HCT116 (cell line): ENCODE data around the gene ABCE1. TPM values are rescaled to one million over a fixed set of nuclear protein-coding genes. Genes with fewer than 3 reads are reported as not detected.

Source experiments
- ATAC-seq: fragments of 200-7000 bp; cut with Tn5 transposase; 2 replicates; pipeline ENCODE4 v1.9.1; 2020; ENCODE audit warnings: mild to moderate bottlenecking, moderate library complexity
- Bru-seq: library from RNA; stranded (reverse); fragments of 400-500 nt; gene quantifications from one replicate; lab custom pipeline; 2021; lab: Mats Ljungman, UMichigan
- BruChase-seq, 2 experiments: library from RNA; stranded (reverse); fragments of 400-500 nt; gene quantifications; one replicate each; lab custom pipeline; 2021; lab: Mats Ljungman, UMichigan
- BruUV-seq: library from RNA; stranded (reverse); fragments of 400-500 nt; replicated peaks from 2 replicates; lab custom pipeline; 2021; lab: Mats Ljungman, UMichigan
- CTCF ChIA-PET: fragments of 300-600 bp; sonication (Branson Sonifier 250); formaldehyde crosslinking; loops from one replicate; lab custom pipeline; 2021; ENCODE audit warnings: antibody characterized with exemption; lab: Charles Lee
- POLR2A ChIA-PET: fragments of 300-600, 350-600 bp; sonication (Branson Sonifier 250); formaldehyde crosslinking; loops from one replicate; lab custom pipeline; 2021; ENCODE audit warnings: antibody characterized with exemption; lab: Charles Lee
- RAD21 ChIA-PET, 2 experiments: fragments of 300-600 bp; sonication (Branson Sonifier 250); formaldehyde crosslinking; loops; one replicate each; lab custom pipeline; 2023; ENCODE audit warnings: low total read pairs in 2 of 2; ENCODE audit not compliant: uncharacterized antibody in 2 of 2, unreplicated experiment in 2 of 2, low non-redundant PET in 1 of 2; lab: Charles Lee
- DNase-seq: peaks from one replicate; pipeline ENCODE4 v3.0.0-alpha.2; 2010; ENCODE audit warnings: low read depth, low spot score
- H2AFZ ChIP-seq: fragments of 200-600 bp; shearing (Covaris generic), sonication (generic); 2 replicates; pipeline ENCODE4 v1.6.1; 2017; ENCODE audit warnings: low read depth, mixed run types, mixed read lengths, antibody characterized with exemption, low read length; ENCODE audit not compliant: poor library complexity, severe bottlenecking
- H3K27ac ChIP-seq: 2 replicates; pipeline ENCODE4 v1.5.1; 2012; ENCODE audit warnings: low read depth, low read length
- H3K27me3 ChIP-seq: fragments of 200-600 bp; sonication (generic); 2 replicates; pipeline ENCODE4 v1.6.1; 2016; ENCODE audit warnings: mixed run types, low read length, mixed read lengths; ENCODE audit not compliant: insufficient read depth
- H3K36me3 ChIP-seq, 2 experiments: fragments of 200-500 bp in 1 of 2; fragments of 200-600 bp in 1 of 2; sonication (Bioruptor generic) in 1 of 2; sonication (generic) in 1 of 2; 2 replicates each; pipeline versions ENCODE4 v1.5.1 to v1.6.1; 2014 to 2016; ENCODE audit warnings: low read length in 2 of 2, inconsistent platforms in 1 of 2, mixed read lengths in 1 of 2, mixed run types in 1 of 2; ENCODE audit not compliant: insufficient read depth in 2 of 2, control insufficient read depth in 1 of 2
- H3K4me1 ChIP-seq, 2 experiments: fragments of 200-600 bp in 1 of 2; sonication (generic) in 1 of 2; 2 replicates each; pipeline versions ENCODE4 v1.5.1 to v1.6.1; 2012 to 2017; ENCODE audit warnings: low read length in 2 of 2, inconsistent platforms in 1 of 2, mild to moderate bottlenecking in 1 of 2, mixed read lengths in 1 of 2, mixed run types in 1 of 2, moderate library complexity in 1 of 2; ENCODE audit not compliant: insufficient read depth in 2 of 2, control insufficient read depth in 1 of 2
- H3K4me2 ChIP-seq: fragments of 200-600 bp; sonication (generic); 2 replicates; pipeline ENCODE4 v1.6.1; 2017; ENCODE audit warnings: mixed run types, low read length, mixed read lengths
- H3K4me3 ChIP-seq, 2 experiments: fragments of 200-600 bp in 1 of 2; sonication (generic) in 1 of 2; replicated peaks in 1 of 2; 2 replicates each; pipeline ENCODE4 v1.5.1; 2011 to 2016; ENCODE audit warnings: low read length in 2 of 2, control low read depth in 1 of 2, low read depth in 1 of 2, mild to moderate bottlenecking in 1 of 2, mixed read lengths in 1 of 2, mixed run types in 1 of 2
- H3K79me2 ChIP-seq: fragments of 200-600 bp; sonication (generic); 2 replicates; pipeline ENCODE4 v1.6.1; 2017; ENCODE audit warnings: mild to moderate bottlenecking, mixed run types, low read length, moderate library complexity, mixed read lengths; ENCODE audit not compliant: insufficient read depth
- H3K9ac ChIP-seq: fragments of 200-600 bp; sonication (generic); 2 replicates; pipeline ENCODE4 v1.6.1; 2016; ENCODE audit warnings: low read length, mixed read lengths
- H3K9me2 ChIP-seq: fragments of 200-600 bp; sonication (generic), shearing (Covaris generic); 2 replicates; pipeline ENCODE4 v1.6.1; 2017; ENCODE audit warnings: mixed run types, mild to moderate bottlenecking, moderate library complexity; ENCODE audit not compliant: insufficient read depth
- H3K9me3 ChIP-seq, 2 experiments: fragments of 200-500 bp in 1 of 2; fragments of 200-600 bp in 1 of 2; sonication (Bioruptor generic) in 1 of 2; sonication (generic) in 1 of 2; 2 replicates each; pipeline ENCODE4 v1.6.1; 2014 to 2017; ENCODE audit warnings: low read length in 2 of 2, mixed read lengths in 2 of 2, inconsistent platforms in 1 of 2, low read depth in 1 of 2, mild to moderate bottlenecking in 1 of 2, mixed run types in 1 of 2, moderate library complexity in 1 of 2; ENCODE audit not compliant: control insufficient read depth in 1 of 2, insufficient read depth in 1 of 2
- H4K20me1 ChIP-seq: fragments of 200-600 bp; sonication (generic), shearing (Covaris generic); 2 replicates; pipeline ENCODE4 v1.6.1; 2017; ENCODE audit warnings: mixed run types, mild to moderate bottlenecking, moderate library complexity; ENCODE audit not compliant: insufficient read depth
- CBX3 ChIP-seq: IDR thresholded peaks from 2 replicates; pipeline ENCODE4 v1.6.1; 2012; ENCODE audit warnings: low read depth
- CEBPB ChIP-seq: IDR thresholded peaks from 2 replicates; pipeline ENCODE4 v1.6.1; 2012; ENCODE audit warnings: low read depth
- EGR1 ChIP-seq: IDR thresholded peaks from 2 replicates; pipeline ENCODE4 v1.6.1; 2012; ENCODE audit warnings: low read depth
- ELF1 ChIP-seq: IDR thresholded peaks from 2 replicates; pipeline ENCODE4 v1.6.1; 2012; ENCODE audit warnings: low read depth, borderline replicate concordance
- FOSL1 ChIP-seq: IDR thresholded peaks from 2 replicates; pipeline ENCODE4 v1.6.1; 2012; ENCODE audit warnings: low read depth
- JUND ChIP-seq: IDR thresholded peaks from 2 replicates; pipeline ENCODE4 v1.6.1; 2012
- POLR2A ChIP-seq: IDR thresholded peaks from 2 replicates; pipeline ENCODE4 v1.7.0; 2011; ENCODE audit warnings: borderline replicate concordance; ENCODE audit not compliant: insufficient read depth, insufficient read length; ENCODE audit errors: extremely low read depth
- POLR2AphosphoS5 ChIP-seq: IDR thresholded peaks from 2 replicates; pipeline ENCODE4 v1.6.1; 2011; ENCODE audit warnings: mild to moderate bottlenecking, low read depth, low read length, moderate library complexity
- RAD21 ChIP-seq: IDR thresholded peaks from 2 replicates; pipeline ENCODE4 v1.6.1; 2012; ENCODE audit warnings: low read depth, mild to moderate bottlenecking
- SIN3A ChIP-seq: IDR thresholded peaks from 2 replicates; pipeline ENCODE4 v1.6.1; 2012; ENCODE audit warnings: low read depth
- SP1 ChIP-seq: IDR thresholded peaks from 2 replicates; pipeline ENCODE4 v1.6.1; 2012; ENCODE audit warnings: low read depth
- SRF ChIP-seq: IDR thresholded peaks from 2 replicates; pipeline ENCODE4 v1.6.1; 2012; ENCODE audit warnings: low read depth
- YY1 ChIP-seq: IDR thresholded peaks from 2 replicates; pipeline ENCODE4 v1.6.1; 2011; ENCODE audit warnings: low read length, low read depth, moderate library complexity, mild to moderate bottlenecking; ENCODE audit not compliant: insufficient replicate concordance; ENCODE audit errors: extremely low read depth
- ZFX ChIP-seq: fragments of 450-650 bp; IDR thresholded peaks from 2 replicates; pipeline ENCODE4 v1.6.1; 2017
- ZNF274 ChIP-seq: fragments of 200-500 bp; sonication (Bioruptor generic); IDR thresholded peaks from 2 replicates; pipeline ENCODE4 v1.6.1; 2014; ENCODE audit warnings: mild to moderate bottlenecking, low read depth, low read length, inconsistent platforms
- intact Hi-C: fragments of 100-400 bp; cut with micrococcal nuclease; formaldehyde crosslinking; loops from 2 replicates; pipeline ENCODE4 v1.10.0; 2022
- long read RNA-seq: library from polyadenylated mRNA; unstranded; transcript quantifications from one replicate; pipeline ENCODE4 v2.0.0, GENCODE V29; 2021; ENCODE audit not compliant: unreplicated experiment
- polyA plus RNA-seq: library from polyadenylated mRNA; unstranded; fragments of >200 nt; gene quantifications from 2 replicates; pipeline ENCODE4 v1.2.1, GENCODE V29; 2012; ENCODE audit warnings: missing spikeins
- total RNA-seq: library from RNA; stranded (reverse); gene quantifications from one replicate; pipeline ENCODE4 v1.2.1, GENCODE V29; 2021; ENCODE audit not compliant: unreplicated experiment
- TF ChIP-seq, protein P1 (sequence below): IDR thresholded peaks from 2 replicates; pipeline ENCODE4 v1.6.1; 2011; ENCODE audit warnings: mild to moderate bottlenecking, low read length, moderate library complexity; ENCODE audit not compliant: insufficient replicate concordance; ENCODE audit errors: extremely low read depth
- TF ChIP-seq, protein P2 (sequence below), 3 experiments: fragments of 200-600 bp in 1 of 3; sonication (generic) in 1 of 3; IDR thresholded peaks in 2 of 3; conservative IDR thresholded peaks in 1 of 3; 2 replicates each; pipeline ENCODE4 v1.5.1; 2012 to 2017; ENCODE audit warnings: low read depth in 2 of 3, low read length in 2 of 3, antibody characterized with exemption in 1 of 3, borderline replicate concordance in 1 of 3, control low read depth in 1 of 3, mild to moderate bottlenecking in 1 of 3, mixed read lengths in 1 of 3, mixed run types in 1 of 3, moderate library complexity in 1 of 3; ENCODE audit not compliant: insufficient read depth in 1 of 3
- TF ChIP-seq, protein P3 (sequence below): IDR thresholded peaks from 2 replicates; pipeline ENCODE4 v1.6.1; 2012

ABCE1 gene
- total RNA-seq (145 TPM), Bru-seq, nascent RNA (percentile 97 among the genes with signal in this experiment), BruChase-seq, experiment 1, labeled RNA remaining after a 6-hour chase (percentile 99 among the genes with signal in this experiment), BruChase-seq, experiment 2, labeled RNA remaining after a 2-hour chase (percentile 96 among the genes with signal in this experiment)
- 80.1 and 96.9 TPM in 2 replicates for polyA plus RNA-seq
- long read RNA-seq, transcript ABCE1-201 (18 exons, 3,921 nt), result major isoform, 133 of 163 reads
- long read RNA-seq, partial matches to known transcripts, result 10 of 163 reads
- long read RNA-seq, other reads (novel, unspliced or antisense), result 20 of 163 reads

DNA sequence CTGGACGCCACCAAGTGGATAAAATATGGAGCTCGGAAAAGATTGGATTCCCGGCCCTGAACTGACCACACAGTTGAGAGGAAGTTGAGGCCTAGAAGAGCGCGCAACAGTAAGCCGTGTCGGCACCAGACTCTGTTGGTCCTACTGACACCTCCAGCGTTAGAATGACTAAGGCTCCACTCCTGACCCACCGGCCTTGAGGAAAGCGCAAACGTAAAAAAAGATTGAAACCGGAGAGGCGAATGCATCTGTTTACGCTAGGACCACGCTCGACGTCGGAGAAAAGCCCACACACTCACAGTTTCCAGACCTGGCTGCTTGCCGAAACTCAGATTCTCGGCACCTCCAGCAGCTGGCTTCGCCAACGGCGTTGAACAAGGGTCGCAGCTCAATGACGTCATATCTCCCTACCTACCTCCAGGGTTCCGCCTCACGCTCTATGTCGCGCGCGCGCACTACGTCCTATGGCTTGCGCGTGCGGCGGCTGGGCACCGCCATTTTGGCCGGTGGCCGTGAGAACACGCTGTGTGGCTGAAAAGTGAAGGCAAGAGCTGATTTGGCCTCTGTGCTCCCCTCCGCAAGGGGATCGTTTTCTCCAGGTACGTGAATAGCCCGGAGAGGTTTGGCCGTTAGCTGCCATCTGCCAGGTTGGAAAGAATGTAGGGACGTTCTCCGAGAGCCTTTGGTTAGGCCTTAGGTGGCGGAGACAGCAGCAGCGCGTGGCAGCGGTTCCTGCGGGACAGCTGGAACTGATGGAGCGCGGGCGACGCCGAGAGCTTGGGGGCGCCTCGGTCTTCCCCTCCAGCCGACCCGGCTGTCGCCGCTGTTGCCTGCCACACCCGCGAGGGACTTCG, at the start of gene ABCE1, which contains the start of gene ANAPC10:
TSS of gene ABCE1 (plus strand) at position 491 of the 854 bp plus-strand sequence. CDS start 6,102 bp downstream, outside the sequence.
TSS of gene ANAPC10 (minus strand) at position 376 of the 854 bp plus-strand sequence. CDS start 2,097 bp downstream, outside the sequence.
- H2AFZ ChIP-seq, result no peak within 1 kb of the TSS
- H3K4me2 ChIP-seq, result peak within 1 kb of the TSS; percentile 70
- H3K36me3 ChIP-seq, result peaks cover 3 to 25% of the 10 kb centered on the region in 2 experiments; a peak in 3 of 4 replicates
- RAD21 ChIA-PET, result interaction anchor here in 1 of 2 experiments (0.7 kb wide), 1 partner anchor 48 kb away, joined by 3 read pairs; no protein-coding TSS in a partner anchor
- H3K4me3 ChIP-seq, result peak within 1 kb of the TSS; percentile 87 to 94
- H4K20me1 ChIP-seq, result peaks cover 13% of the 10 kb centered on the region; the same call in 1 of the 2 replicates
- DNase-seq (peak; percentile 96), ATAC-seq (peak; percentile 92)
- peaks cover 0 to 4% of the 10 kb centered on the region in 2 experiments; a peak in 1 of 4 replicates for H3K9me3 ChIP-seq
- intact Hi-C loops, result loop anchor here (2.0 kb wide), 1 partner anchor 521 kb away; the partner anchor contains the start of gene MMAA
- BruUV-seq, result no TSS peak
- CTCF ChIA-PET, result interaction anchor here (0.6 to 1.0 kb wide), 3 partner anchors 12 to 924 kb away, joined by 3 to 6 read pairs (median 4); no protein-coding TSS in a partner anchor
- POLR2A ChIA-PET, result interaction anchor here (0.7 to 2.2 kb wide), 3 partner anchors 15 to 47 kb away, joined by 3 to 4 read pairs (median 3); no protein-coding TSS in a partner anchor
- TF ChIP-seq ZNF274, result no peak
- TF ChIP-seq SIN3A, result peak; percentile 97
- TF ChIP-seq POLR2AphosphoS5, result peak; percentile 92
- TF ChIP-seq YY1, result peak; percentile 97
- TF ChIP-seq, protein P1, sequence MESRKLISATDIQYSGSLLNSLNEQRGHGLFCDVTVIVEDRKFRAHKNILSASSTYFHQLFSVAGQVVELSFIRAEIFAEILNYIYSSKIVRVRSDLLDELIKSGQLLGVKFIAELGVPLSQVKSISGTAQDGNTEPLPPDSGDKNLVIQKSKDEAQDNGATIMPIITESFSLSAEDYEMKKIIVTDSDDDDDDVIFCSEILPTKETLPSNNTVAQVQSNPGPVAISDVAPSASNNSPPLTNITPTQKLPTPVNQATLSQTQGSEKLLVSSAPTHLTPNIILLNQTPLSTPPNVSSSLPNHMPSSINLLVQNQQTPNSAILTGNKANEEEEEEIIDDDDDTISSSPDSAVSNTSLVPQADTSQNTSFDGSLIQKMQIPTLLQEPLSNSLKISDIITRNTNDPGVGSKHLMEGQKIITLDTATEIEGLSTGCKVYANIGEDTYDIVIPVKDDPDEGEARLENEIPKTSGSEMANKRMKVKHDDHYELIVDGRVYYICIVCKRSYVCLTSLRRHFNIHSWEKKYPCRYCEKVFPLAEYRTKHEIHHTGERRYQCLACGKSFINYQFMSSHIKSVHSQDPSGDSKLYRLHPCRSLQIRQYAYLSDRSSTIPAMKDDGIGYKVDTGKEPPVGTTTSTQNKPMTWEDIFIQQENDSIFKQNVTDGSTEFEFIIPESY, result no peak
- peak; percentile 64 for TF ChIP-seq SP1
- TF ChIP-seq CEBPB, result no peak
- TF ChIP-seq FOSL1, result peak; percentile 25
- TF ChIP-seq, protein P2, sequence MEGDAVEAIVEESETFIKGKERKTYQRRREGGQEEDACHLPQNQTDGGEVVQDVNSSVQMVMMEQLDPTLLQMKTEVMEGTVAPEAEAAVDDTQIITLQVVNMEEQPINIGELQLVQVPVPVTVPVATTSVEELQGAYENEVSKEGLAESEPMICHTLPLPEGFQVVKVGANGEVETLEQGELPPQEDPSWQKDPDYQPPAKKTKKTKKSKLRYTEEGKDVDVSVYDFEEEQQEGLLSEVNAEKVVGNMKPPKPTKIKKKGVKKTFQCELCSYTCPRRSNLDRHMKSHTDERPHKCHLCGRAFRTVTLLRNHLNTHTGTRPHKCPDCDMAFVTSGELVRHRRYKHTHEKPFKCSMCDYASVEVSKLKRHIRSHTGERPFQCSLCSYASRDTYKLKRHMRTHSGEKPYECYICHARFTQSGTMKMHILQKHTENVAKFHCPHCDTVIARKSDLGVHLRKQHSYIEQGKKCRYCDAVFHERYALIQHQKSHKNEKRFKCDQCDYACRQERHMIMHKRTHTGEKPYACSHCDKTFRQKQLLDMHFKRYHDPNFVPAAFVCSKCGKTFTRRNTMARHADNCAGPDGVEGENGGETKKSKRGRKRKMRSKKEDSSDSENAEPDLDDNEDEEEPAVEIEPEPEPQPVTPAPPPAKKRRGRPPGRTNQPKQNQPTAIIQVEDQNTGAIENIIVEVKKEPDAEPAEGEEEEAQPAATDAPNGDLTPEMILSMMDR (IDR thresholded peaks at IDR 0.05 in 2 of 3, conservative IDR thresholded peaks at IDR 0.05 in 1 of 3; ENCODE audit: borderline replicate concordance in 1 of 3, insufficient read depth in 1 of 3, low read depth in 2 of 3, low read length in 2 of 3), result peak; percentile 5 to 41 (median 11); a peak in 2 of 6 replicates
- TF ChIP-seq ZFX, result peak; percentile 91
- TF ChIP-seq CBX3, result peak; percentile 96
- TF ChIP-seq JUND, result peak; percentile 30; the same call in 1 of the 2 replicates
- peak; percentile 42 for TF ChIP-seq RAD21
- peak; percentile 82 for TF ChIP-seq POLR2A
- TF ChIP-seq, protein P3, sequence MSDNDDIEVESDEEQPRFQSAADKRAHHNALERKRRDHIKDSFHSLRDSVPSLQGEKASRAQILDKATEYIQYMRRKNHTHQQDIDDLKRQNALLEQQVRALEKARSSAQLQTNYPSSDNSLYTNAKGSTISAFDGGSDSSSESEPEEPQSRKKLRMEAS, result peak; percentile 99
- TF ChIP-seq EGR1, result no peak; the same call in 1 of the 2 replicates
- peak; percentile 45; the same call in 1 of the 2 replicates for TF ChIP-seq ELF1
- peak; percentile 93 for TF ChIP-seq SRF
- no peaks in the 10 kb centered on the region for H3K27me3 ChIP-seq
- H3K79me2 ChIP-seq, result peaks cover 100% of the 10 kb centered on the region
- peaks cover 4 to 16% of the 10 kb centered on the region in 2 experiments for H3K4me1 ChIP-seq
- peak within 1 kb of the TSS; percentile 81 for H3K27ac ChIP-seq
- no peaks in the 10 kb centered on the region for H3K9me2 ChIP-seq
- peak within 1 kb of the TSS; percentile 98 for H3K9ac ChIP-seq
